ENCODE data around the gene UBE2R2. TPM values are rescaled to one million over a fixed set of nuclear protein-coding genes. Genes with fewer than 3 reads are reported as not detected.

Gene UBE2R2
- total and polyA plus RNA-seq, 2 of the 8 experiments (the other 6 are each of a cell fraction or from before 2014, with no cell fraction given), result 19.4 to 42.1 TPM

- TF ChIP-seq ATF3 (IDR thresholded peaks at IDR 0.05; ENCODE audit: insufficient read depth, low read depth, low read length) (no peak), SIRT6 (IDR thresholded peaks at IDR 0.05; ENCODE audit: low read length) (no peak), CBX8 (IDR thresholded peaks at IDR 0.05; ENCODE audit: borderline replicate concordance, low read depth, low read length) (no peak), FOSL1 (IDR thresholded peaks at IDR 0.05; ENCODE audit: insufficient read depth, low read depth, low read length) (no peak)
Measured at GRCh38 chr9:33894316-33894715, 77.4 kb downstream of the UBE2R2 start (continued).
